ENCODE measurements around the gene CACNB2. TPM values are rescaled to one million over a fixed set of nuclear protein-coding genes. Genes with fewer than 3 reads are reported as not detected.
"Not testable (repeated sequence)": the region's sequence is repeated elsewhere in the genome, so short reads cannot be mapped to it uniquely, and the experiment has no call there.

The CACNB2 gene
- total RNA-seq, 1 experiment from 2014 or later, result 0.07 TPM

GRCh38 chr10:18204039-18204835 is 64.0 kb downstream of the CACNB2 start:
- H3K79me2 ChIP-seq (ENCODE audit: low read length), result no peaks in the 10 kb centered on the region
- no peaks in the 10 kb centered on the region for H3K4me1 ChIP-seq (ENCODE audit: insufficient read depth, low read length)
- H4K20me1 ChIP-seq (ENCODE audit: low read length), result no peaks in the 10 kb centered on the region
- H3K9me3 ChIP-seq (ENCODE audit: low read length), result no peaks in the 10 kb centered on the region
- H3K9ac ChIP-seq (ENCODE audit: low read length), result no peak overlapping the region
- ChIA-PET CTCF (no interaction called here), POLR2A (ENCODE audit: unreplicated experiment) (no interaction called here)
- H3K27me3 ChIP-seq (ENCODE audit: low read length), result no peaks in the 10 kb centered on the region
- H3K4me3 ChIP-seq (ENCODE audit: low read length), result no peak overlapping the region
- H3K36me3 ChIP-seq (ENCODE audit: low read depth, low read length), result no peaks in the 10 kb centered on the region
- TF ChIP-seq EZH2phosphoT487 (IDR thresholded peaks at IDR 0.05; ENCODE audit: borderline replicate concordance, low read length), result no peak
- TF ChIP-seq CTCF (conservative IDR thresholded peaks at IDR 0.05; ENCODE audit: low read depth, low read length), result no peak
- no peak for TF ChIP-seq EZH2 (IDR thresholded peaks at IDR 0.05; ENCODE audit: low read length, unreplicated experiment)
- intact Hi-C loops (cut with micrococcal nuclease), result no loop called here
- no peak overlapping the region for H3K27ac ChIP-seq (ENCODE audit: low read length)
- no TSS peak for BruUV-seq (replicated peaks)
- ATAC-seq (no peak), DNase-seq (no peak)
- H2AFZ ChIP-seq (ENCODE audit: low read length), result no peak overlapping the region
- H3K4me2 ChIP-seq (ENCODE audit: low read length), result no peak overlapping the region
- no peaks in the 10 kb centered on the region for H3K9me2 ChIP-seq (replicated peaks; ENCODE audit: low read length)
- no peaks in the 10 kb centered on the region for H3F3A ChIP-seq (ENCODE audit: low read length, unreplicated experiment)

- Histone ChIP-seq H2AFZ (ENCODE audit: low read length) (no peak overlapping the region), H3K9me3 (ENCODE audit: low read length) (no peaks in the 10 kb centered on the region), H4K20me1 (ENCODE audit: low read length) (no peaks in the 10 kb centered on the region), H3K4me3 (ENCODE audit: low read length) (no peak overlapping the region), H3K4me2 (ENCODE audit: low read length) (no peak overlapping the region), H3K9me2 (replicated peaks; ENCODE audit: low read length) (no peaks in the 10 kb centered on the region), H3K4me1 (ENCODE audit: insufficient read depth, low read length) (no peaks in the 10 kb centered on the region), H3K9ac (ENCODE audit: low read length) (no peak overlapping the region), H3F3A (ENCODE audit: low read length, unreplicated experiment) (no peaks in the 10 kb centered on the region), H3K27me3 (ENCODE audit: low read length) (no peaks in the 10 kb centered on the region), H3K36me3 (ENCODE audit: low read depth, low read length) (no peaks in the 10 kb centered on the region), H3K27ac (ENCODE audit: low read length) (no peak overlapping the region), H3K79me2 (ENCODE audit: low read length) (no peaks in the 10 kb centered on the region)
- intact Hi-C loops (cut with micrococcal nuclease), result no loop called here
- DNase-seq (no peak), ATAC-seq (no peak)
- POLR2A ChIA-PET (ENCODE audit: unreplicated experiment), result no interaction called here
- BruUV-seq (replicated peaks), result no TSS peak
- CTCF ChIA-PET, result no interaction called here
- TF ChIP-seq EZH2 (IDR thresholded peaks at IDR 0.05; ENCODE audit: low read length, unreplicated experiment), result no peak
- TF ChIP-seq CTCF (conservative IDR thresholded peaks at IDR 0.05; ENCODE audit: low read depth, low read length), result no peak
- TF ChIP-seq EZH2phosphoT487 (IDR thresholded peaks at IDR 0.05; ENCODE audit: borderline replicate concordance, low read length), result no peak
Measured at GRCh38 chr10:18205098-18205834, 65.0 kb downstream of the CACNB2 start.

GRCh38 chr10:18208186-18208585 is 68.0 kb downstream of the CACNB2 start:
- H3K4me2 ChIP-seq (ENCODE audit: low read length); H3K4me3 ChIP-seq (ENCODE audit: low read length); H3K9ac ChIP-seq (ENCODE audit: low read length); H3K4me1 ChIP-seq (ENCODE audit: insufficient read depth, low read length); H3K27ac ChIP-seq (ENCODE audit: low read length); H3K9me3 ChIP-seq (ENCODE audit: low read length); BruUV-seq (replicated peaks); H3K79me2 ChIP-seq (ENCODE audit: low read length); H3K27me3 ChIP-seq (ENCODE audit: low read length); ATAC-seq; CTCF ChIA-PET; H2AFZ ChIP-seq (ENCODE audit: low read length); POLR2A ChIA-PET (ENCODE audit: unreplicated experiment); H3K9me2 ChIP-seq (replicated peaks; ENCODE audit: low read length); H3F3A ChIP-seq (ENCODE audit: low read length, unreplicated experiment); DNase-seq; intact Hi-C loops (cut with micrococcal nuclease); H4K20me1 ChIP-seq (ENCODE audit: low read length); H3K36me3 ChIP-seq (ENCODE audit: low read depth, low read length): not testable (repeated sequence)
